OCI-LY3 (cell line): Measurements from ENCODE around the gene NDUFB7.

Experiments used
- H2AFZ ChIP-seq: fragments of 200-600, 300-600 bp; shearing (Covaris generic); 2 replicates; pipeline ENCODE4 v1.6.0; 2014; ENCODE audit warnings: antibody characterized with exemption, low read depth, low read length
- H3K27ac ChIP-seq: fragments of 200-600, 300-600 bp; sonication (generic); 2 replicates; pipeline ENCODE4 v1.5.1; 2014; ENCODE audit warnings: mild to moderate bottlenecking, low read length, moderate library complexity, mixed read lengths
- H3K27me3 ChIP-seq: fragments of 200-600, 300-600 bp; sonication (generic); 2 replicates; pipeline ENCODE4 v1.6.1; 2014; ENCODE audit warnings: low read depth, low read length, mixed read lengths
- H3K36me3 ChIP-seq: fragments of 200-600, 300-600 bp; sonication (generic); replicated peaks from 2 replicates; pipeline ENCODE3; 2014; ENCODE audit warnings: low read depth, low read length, mixed read lengths
- H3K4me1 ChIP-seq: fragments of 300-600, 200-600 bp; sonication (generic); 2 replicates; pipeline ENCODE4 v1.6.1; 2014; ENCODE audit warnings: low read length, mixed read lengths
- H3K4me2 ChIP-seq: fragments of 200-600, 300-600 bp; sonication (generic); 2 replicates; pipeline ENCODE4 v1.6.1; 2014; ENCODE audit warnings: low read length, mixed read lengths
- H3K4me3 ChIP-seq: fragments of 300-600, 200-600 bp; sonication (generic); 2 replicates; pipeline ENCODE4 v1.5.1; 2014; ENCODE audit warnings: antibody characterized with exemption, mild to moderate bottlenecking, low read length, moderate library complexity
- H3K79me2 ChIP-seq: fragments of 300-600, 200-600 bp; shearing (Covaris generic); 2 replicates; pipeline ENCODE4 v1.6.1; 2014; ENCODE audit warnings: mild to moderate bottlenecking, low read length, mixed read lengths
- H3K9ac ChIP-seq: fragments of 300-600, 200-600 bp; shearing (Covaris generic); 2 replicates; pipeline ENCODE4 v1.6.0; 2014; ENCODE audit warnings: mild to moderate bottlenecking, low read length, moderate library complexity
- H3K9me3 ChIP-seq: fragments of 200-600, 300-600 bp; shearing (Covaris generic); 2 replicates; pipeline ENCODE4 v1.6.1; 2014; ENCODE audit warnings: low read length, mixed read lengths; ENCODE audit not compliant: insufficient read depth
- H4K20me1 ChIP-seq: fragments of 200-600, 300-600 bp; sonication (generic); 2 replicates; pipeline ENCODE4 v1.6.1; 2016; ENCODE audit warnings: low read length, mixed read lengths; ENCODE audit not compliant: insufficient read depth
- EZH2phosphoT487 ChIP-seq: fragments of 200-600 bp; shearing (Covaris generic); IDR thresholded peaks from 2 replicates; pipeline ENCODE4 v1.6.1; 2018; ENCODE audit warnings: antibody characterized with exemption, mixed run types, low read depth
- TF ChIP-seq, protein P1 (sequence below): fragments of 200-600, 300-600 bp; sonication (generic); IDR thresholded peaks from 2 replicates; pipeline ENCODE4 v1.5.1; 2014; ENCODE audit warnings: antibody characterized with exemption, low read length, low read depth

The NDUFB7 gene

GRCh38 chr19:14561249-14561648 lies 10.6 kb downstream of the NDUFB7 start:
- H3K4me2 ChIP-seq: no peak overlapping the region
- no peak overlapping the region for H3K27ac ChIP-seq
- H3K27me3 ChIP-seq: no peaks in the 10 kb centered on the region
- TF ChIP-seq, protein P1, sequence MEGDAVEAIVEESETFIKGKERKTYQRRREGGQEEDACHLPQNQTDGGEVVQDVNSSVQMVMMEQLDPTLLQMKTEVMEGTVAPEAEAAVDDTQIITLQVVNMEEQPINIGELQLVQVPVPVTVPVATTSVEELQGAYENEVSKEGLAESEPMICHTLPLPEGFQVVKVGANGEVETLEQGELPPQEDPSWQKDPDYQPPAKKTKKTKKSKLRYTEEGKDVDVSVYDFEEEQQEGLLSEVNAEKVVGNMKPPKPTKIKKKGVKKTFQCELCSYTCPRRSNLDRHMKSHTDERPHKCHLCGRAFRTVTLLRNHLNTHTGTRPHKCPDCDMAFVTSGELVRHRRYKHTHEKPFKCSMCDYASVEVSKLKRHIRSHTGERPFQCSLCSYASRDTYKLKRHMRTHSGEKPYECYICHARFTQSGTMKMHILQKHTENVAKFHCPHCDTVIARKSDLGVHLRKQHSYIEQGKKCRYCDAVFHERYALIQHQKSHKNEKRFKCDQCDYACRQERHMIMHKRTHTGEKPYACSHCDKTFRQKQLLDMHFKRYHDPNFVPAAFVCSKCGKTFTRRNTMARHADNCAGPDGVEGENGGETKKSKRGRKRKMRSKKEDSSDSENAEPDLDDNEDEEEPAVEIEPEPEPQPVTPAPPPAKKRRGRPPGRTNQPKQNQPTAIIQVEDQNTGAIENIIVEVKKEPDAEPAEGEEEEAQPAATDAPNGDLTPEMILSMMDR: no peak
- no peak for TF ChIP-seq EZH2phosphoT487
- no peak overlapping the region for H3K4me3 ChIP-seq
- H3K4me1 ChIP-seq: peaks cover 3% of the 10 kb centered on the region; the same call in 1 of the 2 replicates
- H3K79me2 ChIP-seq: peaks cover 43% of the 10 kb centered on the region
- H2AFZ ChIP-seq: no peak overlapping the region
- peaks cover 27% of the 10 kb centered on the region for H3K36me3 ChIP-seq
- no peak overlapping the region for H3K9ac ChIP-seq
- H4K20me1 ChIP-seq: peaks cover 61% of the 10 kb centered on the region
- no peaks in the 10 kb centered on the region for H3K9me3 ChIP-seq

GRCh38 chr19:14560776-14561108 lies 11.1 kb downstream of the NDUFB7 start:
- H3K27me3 ChIP-seq: no peaks in the 10 kb centered on the region
- H3K4me2 ChIP-seq: no peak overlapping the region
- no peak overlapping the region for H2AFZ ChIP-seq
- no peaks in the 10 kb centered on the region for H3K9me3 ChIP-seq
- H3K79me2 ChIP-seq: peaks cover 48% of the 10 kb centered on the region
- peaks cover 3% of the 10 kb centered on the region; the same call in 1 of the 2 replicates for H3K4me1 ChIP-seq
- H3K4me3 ChIP-seq: no peak overlapping the region
- H3K27ac ChIP-seq: no peak overlapping the region
- no peak overlapping the region for H3K9ac ChIP-seq
- peaks cover 23% of the 10 kb centered on the region for H3K36me3 ChIP-seq
- TF ChIP-seq EZH2phosphoT487: no peak
- TF ChIP-seq, protein P1: no peak
- peaks cover 64% of the 10 kb centered on the region for H4K20me1 ChIP-seq

GRCh38 chr19:14559916-14560775 lies 11.7 kb downstream of the NDUFB7 start:
- H3K4me2 ChIP-seq: no peak overlapping the region
- TF ChIP-seq, protein P1: no peak
- no peak for TF ChIP-seq EZH2phosphoT487
- H3K36me3 ChIP-seq: peaks cover 20% of the 10 kb centered on the region
- H4K20me1 ChIP-seq: peaks cover 68% of the 10 kb centered on the region
- no peak overlapping the region for H3K9ac ChIP-seq
- H2AFZ ChIP-seq: no peak overlapping the region
- H3K79me2 ChIP-seq: peaks cover 50% of the 10 kb centered on the region
- H3K4me3 ChIP-seq: no peak overlapping the region
- no peak overlapping the region for H3K27ac ChIP-seq
- H3K4me1 ChIP-seq: peaks cover 3% of the 10 kb centered on the region; the same call in 1 of the 2 replicates
- H3K9me3 ChIP-seq: no peaks in the 10 kb centered on the region
- H3K27me3 ChIP-seq: no peaks in the 10 kb centered on the region

- peaks cover 62% of the 10 kb centered on the region for H3K79me2 ChIP-seq
- no peak for TF ChIP-seq EZH2phosphoT487
- TF ChIP-seq, protein P1: no peak
- H3K4me1 ChIP-seq: peaks cover 3% of the 10 kb centered on the region; the same call in 1 of the 2 replicates
- no peak overlapping the region for H3K4me3 ChIP-seq
- H3K4me2 ChIP-seq: no peak overlapping the region
- no peaks in the 10 kb centered on the region for H3K27me3 ChIP-seq
- H4K20me1 ChIP-seq: peaks cover 80% of the 10 kb centered on the region
- peaks cover 9% of the 10 kb centered on the region for H3K36me3 ChIP-seq
- no peak overlapping the region for H2AFZ ChIP-seq
- no peaks in the 10 kb centered on the region for H3K9me3 ChIP-seq
- no peak overlapping the region for H3K27ac ChIP-seq
- H3K9ac ChIP-seq: no peak overlapping the region
Measured at GRCh38 chr19:14558370-14559066, 13.3 kb downstream of the NDUFB7 start.
